K562 (cell line): Measurements from ENCODE around the gene TIMP3. TPM values are rescaled to one million over a fixed set of nuclear protein-coding genes. Genes with fewer than 3 reads are reported as not detected.

Experiments used
- CBX8 ChIP-seq: fragments of 200-600 bp; sonication (generic); IDR thresholded peaks from 2 replicates; pipeline ENCODE4 v1.6.1; 2012; ENCODE audit warnings: borderline replicate concordance, mixed run types, low read depth, mild to moderate bottlenecking, moderate library complexity, mixed read lengths, low read length, control low read depth, inconsistent platforms; ENCODE audit not compliant: poor library complexity, severe bottlenecking; ENCODE audit errors: extremely low read depth
- NFXL1 ChIP-seq: fragments of 450-650 bp; formaldehyde crosslinking; IDR thresholded peaks from 2 replicates; pipeline ENCODE4 v1.4.0; 2021; ENCODE audit warnings: mild to moderate bottlenecking
- NR2F6 ChIP-seq: fragments of 450-650 bp; formaldehyde crosslinking; IDR thresholded peaks from 2 replicates; pipeline ENCODE4 v1.4.0; 2020; ENCODE audit warnings: mild to moderate bottlenecking
- ZNF79 ChIP-seq: fragments of 250-450 bp; sonication (Bioruptor Pico); IDR thresholded peaks from 2 replicates; pipeline ENCODE4 v1.4.0; 2020; ENCODE audit warnings: low read depth, mild to moderate bottlenecking, moderate library complexity
- polyA plus RNA-seq, 8 experiments: library from polyadenylated mRNA; depleted of rRNA in 4 of 8; stranded (reverse) in 5 of 8; unstranded in 3 of 8; fragments of >200 nt; fragmentation: Nextera tagmentation in 2 of 8; fragmentation: Illumina TruSeq in 1 of 8; extraction: Ambion mirVana in 2 of 8; extraction: Trizol in 1 of 8; gene quantifications; 2 replicates each; pipeline versions ENCODE4 v1.2.1 to v1.2.3, GENCODE V29; 2011 to 2014; ENCODE audit warnings: inconsistent platforms in 1 of 8, missing spikeins in 1 of 8
- total RNA-seq, 7 experiments: library from RNA; depleted of rRNA in 6 of 7; stranded (reverse); fragments of >200 nt in 6 of 7; fragmentation: Illumina TruSeq in 2 of 7; extraction: Trizol in 2 of 7; gene quantifications; 2 replicates each; pipeline versions ENCODE4 v1.2.1 to v1.2.3, GENCODE V29; 2011 to 2021; ENCODE audit warnings: low replicate concordance in 1 of 7
- TF ChIP-seq, protein P1 (sequence below): fragments of 150-350 bp; IDR thresholded peaks from 2 replicates; pipeline ENCODE4 v1.6.1; 2014; ENCODE audit warnings: low read depth, mild to moderate bottlenecking, low read length, borderline replicate concordance
- TF ChIP-seq, protein P2 (sequence below): sonication (generic); formaldehyde crosslinking; IDR thresholded peaks from 2 replicates; pipeline ENCODE4 v1.8.0; 2022; ENCODE audit warnings: missing genetic modification reagents, mild to moderate bottlenecking, moderate library complexity, borderline replicate concordance
- TF ChIP-seq, protein P3 (sequence below): fragments of 450-650 bp; formaldehyde crosslinking; IDR thresholded peaks from 2 replicates; pipeline ENCODE4 v1.4.0; 2020; ENCODE audit warnings: mild to moderate bottlenecking, moderate library complexity
- TF ChIP-seq, protein P4 (sequence below): fragments of 250-450 bp; sonication (Bioruptor Pico); IDR thresholded peaks from 2 replicates; pipeline ENCODE4 v1.8.0; 2021; ENCODE audit warnings: mild to moderate bottlenecking, moderate library complexity
- TF ChIP-seq, protein P5 (sequence below): sonication (generic); formaldehyde crosslinking; IDR thresholded peaks from 2 replicates; pipeline ENCODE4 v1.8.0; 2022; ENCODE audit warnings: mild to moderate bottlenecking, missing genetic modification reagents

The TIMP3 gene
- total and polyA plus RNA-seq, 9 of the 15 experiments (the other 6 are each of a cell fraction or from before 2014, with no cell fraction given): 0.07 to 0.73 (median 0.18) TPM

DNA sequence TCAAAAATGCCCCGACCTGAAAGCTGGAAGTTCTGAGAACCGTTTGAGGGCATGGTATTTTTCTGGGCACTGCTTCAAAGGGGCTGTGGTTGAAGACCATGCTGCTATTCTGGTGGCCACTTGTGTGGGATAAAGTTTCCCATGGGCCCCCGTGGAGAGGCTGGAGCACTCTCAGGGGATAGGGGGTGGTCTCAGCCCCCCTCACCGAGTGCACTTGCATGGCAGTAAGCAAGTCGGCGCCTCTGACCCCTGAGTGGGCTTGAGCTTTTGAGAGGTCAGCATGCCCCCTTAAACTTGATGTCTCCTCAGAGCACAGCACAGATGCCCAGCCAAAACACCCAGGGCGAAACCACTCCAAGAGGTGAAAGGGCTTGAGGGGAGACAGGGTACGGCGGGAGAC, 35.6 kb downstream of the TIMP3 start (continued):
- TF ChIP-seq, protein P1, sequence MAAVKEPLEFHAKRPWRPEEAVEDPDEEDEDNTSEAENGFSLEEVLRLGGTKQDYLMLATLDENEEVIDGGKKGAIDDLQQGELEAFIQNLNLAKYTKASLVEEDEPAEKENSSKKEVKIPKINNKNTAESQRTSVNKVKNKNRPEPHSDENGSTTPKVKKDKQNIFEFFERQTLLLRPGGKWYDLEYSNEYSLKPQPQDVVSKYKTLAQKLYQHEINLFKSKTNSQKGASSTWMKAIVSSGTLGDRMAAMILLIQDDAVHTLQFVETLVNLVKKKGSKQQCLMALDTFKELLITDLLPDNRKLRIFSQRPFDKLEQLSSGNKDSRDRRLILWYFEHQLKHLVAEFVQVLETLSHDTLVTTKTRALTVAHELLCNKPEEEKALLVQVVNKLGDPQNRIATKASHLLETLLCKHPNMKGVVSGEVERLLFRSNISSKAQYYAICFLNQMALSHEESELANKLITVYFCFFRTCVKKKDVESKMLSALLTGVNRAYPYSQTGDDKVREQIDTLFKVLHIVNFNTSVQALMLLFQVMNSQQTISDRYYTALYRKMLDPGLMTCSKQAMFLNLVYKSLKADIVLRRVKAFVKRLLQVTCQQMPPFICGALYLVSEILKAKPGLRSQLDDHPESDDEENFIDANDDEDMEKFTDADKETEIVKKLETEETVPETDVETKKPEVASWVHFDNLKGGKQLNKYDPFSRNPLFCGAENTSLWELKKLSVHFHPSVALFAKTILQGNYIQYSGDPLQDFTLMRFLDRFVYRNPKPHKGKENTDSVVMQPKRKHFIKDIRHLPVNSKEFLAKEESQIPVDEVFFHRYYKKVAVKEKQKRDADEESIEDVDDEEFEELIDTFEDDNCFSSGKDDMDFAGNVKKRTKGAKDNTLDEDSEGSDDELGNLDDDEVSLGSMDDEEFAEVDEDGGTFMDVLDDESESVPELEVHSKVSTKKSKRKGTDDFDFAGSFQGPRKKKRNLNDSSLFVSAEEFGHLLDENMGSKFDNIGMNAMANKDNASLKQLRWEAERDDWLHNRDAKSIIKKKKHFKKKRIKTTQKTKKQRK: no peak
- TF ChIP-seq NFXL1 (CRISPR knock-in tag): no peak
- TF ChIP-seq, protein P2, sequence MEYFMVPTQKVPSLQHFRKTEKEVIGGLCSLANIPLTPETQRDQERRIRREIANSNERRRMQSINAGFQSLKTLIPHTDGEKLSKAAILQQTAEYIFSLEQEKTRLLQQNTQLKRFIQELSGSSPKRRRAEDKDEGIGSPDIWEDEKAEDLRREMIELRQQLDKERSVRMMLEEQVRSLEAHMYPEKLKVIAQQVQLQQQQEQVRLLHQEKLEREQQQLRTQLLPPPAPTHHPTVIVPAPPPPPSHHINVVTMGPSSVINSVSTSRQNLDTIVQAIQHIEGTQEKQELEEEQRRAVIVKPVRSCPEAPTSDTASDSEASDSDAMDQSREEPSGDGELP (CRISPR knock-in tag): no peak
- TF ChIP-seq, protein P3, sequence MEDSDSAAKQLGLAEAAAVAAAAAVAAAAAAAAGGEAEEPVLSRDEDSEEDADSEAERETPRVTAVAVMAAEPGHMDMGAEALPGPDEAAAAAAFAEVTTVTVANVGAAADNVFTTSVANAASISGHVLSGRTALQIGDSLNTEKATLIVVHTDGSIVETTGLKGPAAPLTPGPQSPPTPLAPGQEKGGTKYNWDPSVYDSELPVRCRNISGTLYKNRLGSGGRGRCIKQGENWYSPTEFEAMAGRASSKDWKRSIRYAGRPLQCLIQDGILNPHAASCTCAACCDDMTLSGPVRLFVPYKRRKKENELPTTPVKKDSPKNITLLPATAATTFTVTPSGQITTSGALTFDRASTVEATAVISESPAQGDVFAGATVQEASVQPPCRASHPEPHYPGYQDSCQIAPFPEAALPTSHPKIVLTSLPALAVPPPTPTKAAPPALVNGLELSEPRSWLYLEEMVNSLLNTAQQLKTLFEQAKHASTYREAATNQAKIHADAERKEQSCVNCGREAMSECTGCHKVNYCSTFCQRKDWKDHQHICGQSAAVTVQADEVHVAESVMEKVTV (CRISPR knock-in tag): no peak
- TF ChIP-seq ZNF79 (CRISPR knock-in tag): no peak
- no peak for TF ChIP-seq NR2F6
- TF ChIP-seq, protein P4, sequence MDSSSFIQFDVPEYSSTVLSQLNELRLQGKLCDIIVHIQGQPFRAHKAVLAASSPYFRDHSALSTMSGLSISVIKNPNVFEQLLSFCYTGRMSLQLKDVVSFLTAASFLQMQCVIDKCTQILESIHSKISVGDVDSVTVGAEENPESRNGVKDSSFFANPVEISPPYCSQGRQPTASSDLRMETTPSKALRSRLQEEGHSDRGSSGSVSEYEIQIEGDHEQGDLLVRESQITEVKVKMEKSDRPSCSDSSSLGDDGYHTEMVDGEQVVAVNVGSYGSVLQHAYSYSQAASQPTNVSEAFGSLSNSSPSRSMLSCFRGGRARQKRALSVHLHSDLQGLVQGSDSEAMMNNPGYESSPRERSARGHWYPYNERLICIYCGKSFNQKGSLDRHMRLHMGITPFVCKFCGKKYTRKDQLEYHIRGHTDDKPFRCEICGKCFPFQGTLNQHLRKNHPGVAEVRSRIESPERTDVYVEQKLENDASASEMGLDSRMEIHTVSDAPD (CRISPR knock-in tag): no peak
- TF ChIP-seq, protein P5, sequence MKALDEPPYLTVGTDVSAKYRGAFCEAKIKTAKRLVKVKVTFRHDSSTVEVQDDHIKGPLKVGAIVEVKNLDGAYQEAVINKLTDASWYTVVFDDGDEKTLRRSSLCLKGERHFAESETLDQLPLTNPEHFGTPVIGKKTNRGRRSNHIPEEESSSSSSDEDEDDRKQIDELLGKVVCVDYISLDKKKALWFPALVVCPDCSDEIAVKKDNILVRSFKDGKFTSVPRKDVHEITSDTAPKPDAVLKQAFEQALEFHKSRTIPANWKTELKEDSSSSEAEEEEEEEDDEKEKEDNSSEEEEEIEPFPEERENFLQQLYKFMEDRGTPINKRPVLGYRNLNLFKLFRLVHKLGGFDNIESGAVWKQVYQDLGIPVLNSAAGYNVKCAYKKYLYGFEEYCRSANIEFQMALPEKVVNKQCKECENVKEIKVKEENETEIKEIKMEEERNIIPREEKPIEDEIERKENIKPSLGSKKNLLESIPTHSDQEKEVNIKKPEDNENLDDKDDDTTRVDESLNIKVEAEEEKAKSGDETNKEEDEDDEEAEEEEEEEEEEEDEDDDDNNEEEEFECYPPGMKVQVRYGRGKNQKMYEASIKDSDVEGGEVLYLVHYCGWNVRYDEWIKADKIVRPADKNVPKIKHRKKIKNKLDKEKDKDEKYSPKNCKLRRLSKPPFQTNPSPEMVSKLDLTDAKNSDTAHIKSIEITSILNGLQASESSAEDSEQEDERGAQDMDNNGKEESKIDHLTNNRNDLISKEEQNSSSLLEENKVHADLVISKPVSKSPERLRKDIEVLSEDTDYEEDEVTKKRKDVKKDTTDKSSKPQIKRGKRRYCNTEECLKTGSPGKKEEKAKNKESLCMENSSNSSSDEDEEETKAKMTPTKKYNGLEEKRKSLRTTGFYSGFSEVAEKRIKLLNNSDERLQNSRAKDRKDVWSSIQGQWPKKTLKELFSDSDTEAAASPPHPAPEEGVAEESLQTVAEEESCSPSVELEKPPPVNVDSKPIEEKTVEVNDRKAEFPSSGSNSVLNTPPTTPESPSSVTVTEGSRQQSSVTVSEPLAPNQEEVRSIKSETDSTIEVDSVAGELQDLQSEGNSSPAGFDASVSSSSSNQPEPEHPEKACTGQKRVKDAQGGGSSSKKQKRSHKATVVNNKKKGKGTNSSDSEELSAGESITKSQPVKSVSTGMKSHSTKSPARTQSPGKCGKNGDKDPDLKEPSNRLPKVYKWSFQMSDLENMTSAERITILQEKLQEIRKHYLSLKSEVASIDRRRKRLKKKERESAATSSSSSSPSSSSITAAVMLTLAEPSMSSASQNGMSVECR (CRISPR knock-in tag): no peak
- TF ChIP-seq CBX8: no peak
